ENCODE data around the gene MRPS6.

DNA sequence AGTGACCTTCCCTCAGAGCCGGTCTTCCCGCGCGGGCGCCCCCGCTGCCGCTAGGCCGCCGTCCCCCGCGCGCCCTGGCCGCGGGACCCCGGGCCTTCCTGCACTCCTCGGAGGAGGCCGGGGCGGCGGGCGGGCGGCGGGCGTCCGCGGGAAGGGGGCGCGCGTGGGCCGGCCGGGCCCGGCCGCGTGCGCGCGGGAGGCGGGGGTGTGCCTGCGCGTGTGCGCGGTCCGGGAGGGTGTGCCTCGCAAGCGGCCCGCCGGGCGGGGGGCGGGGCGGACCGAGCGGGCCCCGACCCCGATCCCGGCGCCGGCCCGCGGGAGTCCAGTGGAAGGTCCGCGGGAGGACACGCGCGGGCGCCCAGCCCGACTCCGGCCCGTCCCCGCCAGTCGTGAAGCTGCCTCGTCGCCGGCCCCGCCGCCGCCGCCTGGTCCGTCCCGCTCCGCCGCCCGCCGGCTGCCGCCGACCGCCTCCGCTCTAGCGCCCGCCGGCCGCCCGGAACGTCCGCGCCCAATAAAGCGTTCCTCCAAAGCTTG, 438 bp downstream of the MRPS6 start:
- TF ChIP-seq IRF2 (CRISPR knock-in tag; IDR thresholded peaks at IDR 0.05) (no peak), ZNF629 (CRISPR knock-in tag; conservative IDR thresholded peaks at IDR 0.05) (no peak), ZNF138 (CRISPR knock-in tag; IDR thresholded peaks at IDR 0.05; ENCODE audit: low read depth) (no peak), KAT7 (CRISPR knock-in tag; IDR thresholded peaks at IDR 0.05; ENCODE audit: borderline replicate concordance) (no peak)
- TF ChIP-seq, protein P1, sequence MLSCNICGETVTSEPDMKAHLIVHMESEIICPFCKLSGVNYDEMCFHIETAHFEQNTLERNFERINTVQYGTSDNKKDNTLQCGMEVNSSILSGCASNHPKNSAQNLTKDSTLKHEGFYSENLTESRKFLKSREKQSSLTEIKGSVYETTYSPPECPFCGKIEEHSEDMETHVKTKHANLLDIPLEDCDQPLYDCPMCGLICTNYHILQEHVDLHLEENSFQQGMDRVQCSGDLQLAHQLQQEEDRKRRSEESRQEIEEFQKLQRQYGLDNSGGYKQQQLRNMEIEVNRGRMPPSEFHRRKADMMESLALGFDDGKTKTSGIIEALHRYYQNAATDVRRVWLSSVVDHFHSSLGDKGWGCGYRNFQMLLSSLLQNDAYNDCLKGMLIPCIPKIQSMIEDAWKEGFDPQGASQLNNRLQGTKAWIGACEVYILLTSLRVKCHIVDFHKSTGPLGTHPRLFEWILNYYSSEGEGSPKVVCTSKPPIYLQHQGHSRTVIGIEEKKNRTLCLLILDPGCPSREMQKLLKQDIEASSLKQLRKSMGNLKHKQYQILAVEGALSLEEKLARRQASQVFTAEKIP (CRISPR knock-in tag; IDR thresholded peaks at IDR 0.05; ENCODE audit: borderline replicate concordance): no peak
- TF ChIP-seq, protein P2, sequence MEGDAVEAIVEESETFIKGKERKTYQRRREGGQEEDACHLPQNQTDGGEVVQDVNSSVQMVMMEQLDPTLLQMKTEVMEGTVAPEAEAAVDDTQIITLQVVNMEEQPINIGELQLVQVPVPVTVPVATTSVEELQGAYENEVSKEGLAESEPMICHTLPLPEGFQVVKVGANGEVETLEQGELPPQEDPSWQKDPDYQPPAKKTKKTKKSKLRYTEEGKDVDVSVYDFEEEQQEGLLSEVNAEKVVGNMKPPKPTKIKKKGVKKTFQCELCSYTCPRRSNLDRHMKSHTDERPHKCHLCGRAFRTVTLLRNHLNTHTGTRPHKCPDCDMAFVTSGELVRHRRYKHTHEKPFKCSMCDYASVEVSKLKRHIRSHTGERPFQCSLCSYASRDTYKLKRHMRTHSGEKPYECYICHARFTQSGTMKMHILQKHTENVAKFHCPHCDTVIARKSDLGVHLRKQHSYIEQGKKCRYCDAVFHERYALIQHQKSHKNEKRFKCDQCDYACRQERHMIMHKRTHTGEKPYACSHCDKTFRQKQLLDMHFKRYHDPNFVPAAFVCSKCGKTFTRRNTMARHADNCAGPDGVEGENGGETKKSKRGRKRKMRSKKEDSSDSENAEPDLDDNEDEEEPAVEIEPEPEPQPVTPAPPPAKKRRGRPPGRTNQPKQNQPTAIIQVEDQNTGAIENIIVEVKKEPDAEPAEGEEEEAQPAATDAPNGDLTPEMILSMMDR (CRISPR knock-in tag; IDR thresholded peaks at IDR 0.05): no peak
- TF ChIP-seq, protein P3, sequence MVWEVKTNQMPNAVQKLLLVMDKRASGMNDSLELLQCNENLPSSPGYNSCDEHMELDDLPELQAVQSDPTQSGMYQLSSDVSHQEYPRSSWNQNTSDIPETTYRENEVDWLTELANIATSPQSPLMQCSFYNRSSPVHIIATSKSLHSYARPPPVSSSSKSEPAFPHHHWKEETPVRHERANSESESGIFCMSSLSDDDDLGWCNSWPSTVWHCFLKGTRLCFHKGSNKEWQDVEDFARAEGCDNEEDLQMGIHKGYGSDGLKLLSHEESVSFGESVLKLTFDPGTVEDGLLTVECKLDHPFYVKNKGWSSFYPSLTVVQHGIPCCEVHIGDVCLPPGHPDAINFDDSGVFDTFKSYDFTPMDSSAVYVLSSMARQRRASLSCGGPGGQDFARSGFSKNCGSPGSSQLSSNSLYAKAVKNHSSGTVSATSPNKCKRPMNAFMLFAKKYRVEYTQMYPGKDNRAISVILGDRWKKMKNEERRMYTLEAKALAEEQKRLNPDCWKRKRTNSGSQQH (CRISPR knock-in tag; IDR thresholded peaks at IDR 0.05; ENCODE audit: low read depth): no peak

Measured in HepG2 (cell line).